CD4-positive, alpha-beta memory T cell (primary cell): ENCODE measurements around the gene C20orf96. TPM values are rescaled to one million over a fixed set of nuclear protein-coding genes. Genes with fewer than 3 reads are reported as not detected.
"Not testable (repeated sequence)": the region's sequence is repeated elsewhere in the genome, so short reads cannot be mapped to it uniquely, and the experiment has no call there.

Source experiments
- CTCF ChIA-PET: fragments of 350-600 bp; sonication (Branson Sonifier 250); formaldehyde crosslinking; loops from one replicate; lab custom pipeline; 2021; ENCODE audit warnings: inconsistent platforms; ENCODE audit not compliant: partially characterized antibody; lab: Charles Lee
- POLR2A ChIA-PET: fragments of 350-600 bp; sonication (Branson Sonifier 250); formaldehyde crosslinking; loops from one replicate; lab custom pipeline; 2021; ENCODE audit not compliant: partially characterized antibody; lab: Charles Lee
- DNase-seq, 5 donors: peaks; one replicate each; pipeline versions ENCODE4 v3.0.0 to v3.0.0-alpha.2; 2020 to 2022; ENCODE audit warnings: mixed read lengths in 1 of 5
- H3K27ac ChIP-seq: one replicate; pipeline ENCODE4 v1.7.0; 2013; ENCODE audit warnings: low read depth, low read length
- H3K27me3 ChIP-seq: 2 replicates; pipeline ENCODE4 v1.7.0; 2013; ENCODE audit warnings: mild to moderate bottlenecking, low read length, moderate library complexity; ENCODE audit not compliant: insufficient read depth
- H3K36me3 ChIP-seq: 2 replicates; pipeline ENCODE4 v1.7.0; 2013; ENCODE audit warnings: mild to moderate bottlenecking, low read length, moderate library complexity; ENCODE audit not compliant: insufficient read depth
- H3K4me1 ChIP-seq: 2 replicates; pipeline ENCODE4 v1.7.0; 2013; ENCODE audit warnings: mild to moderate bottlenecking, low read length, moderate library complexity; ENCODE audit not compliant: insufficient read depth
- H3K4me3 ChIP-seq, 2 donors: one replicate each; pipeline ENCODE4 v1.7.0; 2013; ENCODE audit warnings: low read length in 2 of 2, mild to moderate bottlenecking in 1 of 2
- H3K9me3 ChIP-seq, 2 donors: one replicate each; pipeline ENCODE4 v1.7.0; 2013; ENCODE audit warnings: low read length in 2 of 2, control low read depth in 1 of 2; ENCODE audit not compliant: control insufficient read depth in 1 of 2
- H3K27ac Mint-ChIP-seq, 7 donors: one replicate each; pipeline ENCODE4 v1.8.0; 2020 to 2021; ENCODE audit warnings: mixed read lengths in 7 of 7, mild to moderate bottlenecking in 6 of 7, inconsistent platforms in 3 of 7, moderate library complexity in 3 of 7
- H3K27me3 Mint-ChIP-seq, 2 donors: one replicate each; pipeline ENCODE4 v1.8.0; 2020 to 2021; ENCODE audit warnings: mixed read lengths in 2 of 2
- H3K36me3 Mint-ChIP-seq, 2 donors: one replicate each; pipeline ENCODE4 v1.8.0; 2020 to 2021; ENCODE audit warnings: mixed read lengths in 2 of 2, inconsistent platforms in 1 of 2, mild to moderate bottlenecking in 1 of 2
- H3K4me1 Mint-ChIP-seq, 4 donors: one replicate each; pipeline ENCODE4 v1.8.0; 2020 to 2021; ENCODE audit warnings: mixed read lengths in 4 of 4, mild to moderate bottlenecking in 1 of 4
- H3K4me3 Mint-ChIP-seq, 8 donors: one replicate each; pipeline ENCODE4 v1.8.0; 2020 to 2021; ENCODE audit warnings: mixed read lengths in 8 of 8, mild to moderate bottlenecking in 7 of 8, moderate library complexity in 6 of 8, inconsistent platforms in 3 of 8
- H3K9me3 Mint-ChIP-seq, 8 donors: one replicate each; pipeline ENCODE4 v1.8.0; 2020 to 2021; ENCODE audit warnings: mixed read lengths in 8 of 8, mild to moderate bottlenecking in 5 of 8, inconsistent platforms in 3 of 8, moderate library complexity in 1 of 8
- intact Hi-C: fragments of 100-400 bp; cut with micrococcal nuclease; formaldehyde crosslinking; loops from one replicate; pipeline ENCODE4 v1.15.1; 2023
- polyA plus RNA-seq, 2 donors: library from polyadenylated mRNA; unstranded; fragments of 300-500 nt; fragmentation: Illumina TruSeq; gene quantifications; one replicate each; pipeline ENCODE4 v1.2.3, GENCODE V29; 2021
- total RNA-seq, 2 experiments: library from RNA; stranded (reverse); gene quantifications; one replicate each; pipeline ENCODE4 v1.2.3, GENCODE V29; 2021

The C20orf96 gene
- total and polyA plus RNA-seq, 4 experiments from 2014 or later = 0.25 to 2.5 (median 1.1) TPM

- peak overlapping the region in 5 of 7 donors; percentile 36 to 84 (median 77) for H3K27ac Mint-ChIP-seq
- peak overlapping the region; percentile 68 to 82 (median 74) for H3K4me3 Mint-ChIP-seq
- Histone ChIP-seq H3K4me1 (peaks cover 20% of the 10 kb centered on the region), H3K4me3 (peak overlapping the region in 1 of 2 donors; percentile 19), H3K9me3 (no peaks in the 10 kb centered on the region), H3K36me3 (no peaks in the 10 kb centered on the region), H3K27me3 (no peaks in the 10 kb centered on the region), H3K27ac (no peak overlapping the region)
- no peaks in the 10 kb centered on the region for H3K36me3 Mint-ChIP-seq
- H3K4me1 Mint-ChIP-seq = peaks cover 9 to 26% (median 16%) of the 10 kb centered on the region in 4 donors
- H3K9me3 Mint-ChIP-seq = no peaks in the 10 kb centered on the region
- ChIA-PET POLR2A (no interaction called here), CTCF (interaction anchor here (1.0 to 1.2 kb wide), 3 partner anchors 12 to 93 kb away, joined by 3 to 6 read pairs (median 4); no protein-coding TSS in a partner anchor)
- H3K27me3 Mint-ChIP-seq = peaks cover 0 to 3% of the 10 kb centered on the region in 2 donors
- intact Hi-C loops = no loop called here
- DNase-seq = no peak
Measured at GRCh38 chr20:237929-238328, 52.6 kb downstream of the C20orf96 start.

DNA sequence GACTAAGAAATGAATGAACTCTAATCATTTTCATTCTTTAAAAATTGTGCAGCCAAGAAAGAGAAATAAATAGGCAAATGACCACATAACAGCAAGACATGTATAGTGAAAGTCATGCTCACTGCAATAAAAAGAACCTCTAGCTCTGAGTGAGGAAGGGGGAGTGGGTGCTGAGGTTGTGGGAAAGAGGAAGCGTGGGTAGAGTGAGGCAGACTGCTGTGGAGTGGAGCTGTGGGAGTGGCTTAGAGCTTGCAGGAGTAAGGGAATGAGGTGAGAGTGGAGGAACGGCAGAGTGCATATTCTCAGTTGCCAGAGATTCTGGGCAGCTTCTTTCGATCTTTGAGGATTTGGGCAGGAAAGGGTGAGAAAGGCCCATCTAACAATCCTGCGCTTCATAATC lies 53.1 kb downstream of the C20orf96 start:
- no peaks in the 10 kb centered on the region for H3K36me3 ChIP-seq
- H3K27me3 Mint-ChIP-seq = peaks cover 0 to 3% of the 10 kb centered on the region in 2 donors
- H3K9me3 ChIP-seq = no peaks in the 10 kb centered on the region
- H3K36me3 Mint-ChIP-seq = no peaks in the 10 kb centered on the region
- peak overlapping the region in 1 of 2 donors; percentile 19 for H3K4me3 ChIP-seq
- ChIA-PET POLR2A (interaction anchor here (1.0 kb wide), 1 partner anchor 10 kb away, joined by 5 read pairs; no protein-coding TSS in a partner anchor), CTCF (interaction anchor here (1.0 to 1.2 kb wide), 3 partner anchors 11 to 93 kb away, joined by 3 to 6 read pairs (median 4); no protein-coding TSS in a partner anchor)
- H3K4me1 Mint-ChIP-seq = peaks cover 9 to 26% (median 16%) of the 10 kb centered on the region in 4 donors
- peak overlapping the region; percentile 68 to 82 (median 74) for H3K4me3 Mint-ChIP-seq
- H3K4me1 ChIP-seq = peaks cover 20% of the 10 kb centered on the region
- H3K27me3 ChIP-seq = no peaks in the 10 kb centered on the region
- H3K9me3 Mint-ChIP-seq = no peaks in the 10 kb centered on the region
- intact Hi-C loops = no loop called here
- no peak overlapping the region for H3K27ac ChIP-seq
- no peak for DNase-seq
- peak overlapping the region in 6 of 7 donors; percentile 36 to 84 (median 76) for H3K27ac Mint-ChIP-seq

DNA sequence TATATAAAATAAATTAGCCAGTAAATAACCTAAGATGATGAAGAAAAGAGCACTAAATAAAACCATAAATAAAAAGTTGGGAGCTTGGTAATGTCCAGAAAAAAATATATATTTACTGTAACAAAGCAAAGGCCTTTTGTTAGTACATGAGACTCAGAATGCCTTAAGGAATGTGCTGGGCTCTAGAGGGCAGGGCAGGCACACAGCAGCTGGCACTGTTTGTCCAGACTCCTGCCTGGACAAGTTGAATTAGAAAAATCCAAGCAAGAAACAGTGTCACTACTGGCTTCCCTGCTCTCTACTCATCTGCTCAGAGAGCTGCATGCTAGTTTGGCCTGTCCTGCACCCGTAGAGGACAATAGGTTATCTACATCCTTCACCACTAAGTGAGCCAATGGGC lies 54.7 kb downstream of the C20orf96 start:
- no peaks in the 10 kb centered on the region for H3K36me3 Mint-ChIP-seq
- peak overlapping the region in 2 of 7 donors; percentile 1 to 59 for H3K27ac Mint-ChIP-seq
- Histone ChIP-seq H3K4me1 (peaks cover 20% of the 10 kb centered on the region), H3K27me3 (no peaks in the 10 kb centered on the region), H3K9me3 (no peaks in the 10 kb centered on the region), H3K36me3 (no peaks in the 10 kb centered on the region), H3K27ac (no peak overlapping the region), H3K4me3 (no peak overlapping the region)
- no peak overlapping the region for H3K4me3 Mint-ChIP-seq
- no peaks in the 10 kb centered on the region for H3K27me3 Mint-ChIP-seq
- intact Hi-C loops = no loop called here
- CTCF ChIA-PET = no interaction called here
- POLR2A ChIA-PET = no interaction called here
- H3K4me1 Mint-ChIP-seq = peaks cover 9 to 26% (median 16%) of the 10 kb centered on the region in 4 donors
- DNase-seq = no peak
- no peaks in the 10 kb centered on the region for H3K9me3 Mint-ChIP-seq

DNA sequence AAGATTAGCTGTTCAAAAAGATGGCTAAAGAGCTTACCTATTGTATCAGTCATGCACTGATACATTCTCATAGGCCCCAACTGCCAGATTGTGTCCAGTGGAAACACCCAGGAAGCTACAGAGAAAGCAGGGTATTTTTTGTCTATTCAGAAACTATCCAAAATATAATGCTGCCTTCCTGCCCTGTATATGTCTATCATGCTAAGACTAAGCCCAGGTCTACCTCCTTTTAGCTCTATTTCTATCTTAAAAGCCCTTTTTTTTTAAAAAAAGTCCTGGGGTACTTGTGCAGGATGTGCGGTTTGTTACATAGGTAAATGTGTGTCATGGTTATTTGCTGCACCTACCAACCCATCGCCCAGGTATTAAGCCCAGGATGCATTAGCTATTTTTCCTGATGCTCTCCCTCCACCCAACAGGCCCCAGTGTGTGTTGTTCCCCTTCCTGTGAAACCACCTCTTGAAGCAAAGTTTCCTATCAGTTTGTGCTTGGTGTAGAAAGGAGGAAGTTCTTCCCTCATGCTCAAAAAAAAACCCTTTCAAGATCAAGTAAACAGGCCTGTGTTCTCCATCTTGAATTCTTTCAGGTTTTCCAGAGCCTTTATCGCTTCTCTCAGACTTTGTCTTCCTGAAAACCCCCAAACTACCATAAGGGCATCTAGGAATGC lies 63.0 kb downstream of the C20orf96 start:
- H3K4me1 Mint-ChIP-seq = peaks cover 4 to 18% (median 13%) of the 10 kb centered on the region in 4 donors
- H3K27me3 ChIP-seq = no peaks in the 10 kb centered on the region
- no peaks in the 10 kb centered on the region for H3K9me3 ChIP-seq
- peak overlapping the region in 6 of 7 donors; percentile 14 to 70 (median 44) for H3K27ac Mint-ChIP-seq
- no peaks in the 10 kb centered on the region for H3K36me3 ChIP-seq
- H3K27ac ChIP-seq = no peak overlapping the region
- peak in 1 of 5 donors; percentile 10 for DNase-seq
- CTCF ChIA-PET = interaction anchor here (1.1 to 1.3 kb wide), 2 partner anchors 11 to 39 kb away, joined by 3 to 4 read pairs; no protein-coding TSS in a partner anchor
- H3K9me3 Mint-ChIP-seq = peaks cover 0 to 5% (median 0%) of the 10 kb centered on the region in 8 donors
- H3K4me1 ChIP-seq = peaks cover 10% of the 10 kb centered on the region
- POLR2A ChIA-PET = interaction anchor here (0.9 to 1.3 kb wide), 3 partner anchors 10 to 98 kb away, joined by 3 to 5 read pairs (median 4); partner anchors contain the start of genes SOX12 and ZCCHC3
- H3K27me3 Mint-ChIP-seq = peaks cover 6 to 8% of the 10 kb centered on the region in 2 donors
- H3K4me3 Mint-ChIP-seq = no peak overlapping the region
- intact Hi-C loops = no loop called here
- no peak overlapping the region for H3K4me3 ChIP-seq
- no peaks in the 10 kb centered on the region for H3K36me3 Mint-ChIP-seq

DNA sequence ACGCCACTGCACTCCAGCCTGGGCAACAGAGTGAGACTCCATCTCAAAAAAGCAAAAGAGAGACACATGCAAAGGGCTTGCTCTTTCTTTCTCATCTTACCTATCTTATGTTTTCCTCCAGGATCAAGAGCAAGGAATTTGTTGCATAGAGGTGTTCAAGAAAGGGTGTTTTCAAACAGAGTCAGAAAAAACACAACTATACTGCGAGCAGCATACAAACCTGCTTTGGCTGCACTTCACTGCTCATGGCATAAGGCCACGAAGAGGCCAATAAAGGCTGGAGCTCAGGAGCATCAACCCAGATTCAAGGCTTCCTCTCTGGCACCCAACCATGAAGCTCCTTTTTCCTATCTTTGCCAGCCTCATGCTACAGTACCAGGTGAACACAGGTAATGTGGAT lies 63.6 kb downstream of the C20orf96 start, which contains the start of gene DEFB129:
DEFB129 (plus strand) TSS at position 301 of the 400 bp plus-strand sequence; CDS start at position 332, 31 bp downstream.
- H3K4me1 Mint-ChIP-seq = peaks cover 4 to 18% (median 13%) of the 10 kb centered on the region in 4 donors
- intact Hi-C loops = no loop called here
- Histone ChIP-seq H3K27ac (no peak within 1 kb of the TSS), H3K4me3 (no peak within 1 kb of the TSS), H3K36me3 (no peaks in the 10 kb centered on the region), H3K9me3 (no peaks in the 10 kb centered on the region), H3K4me1 (peaks cover 10% of the 10 kb centered on the region), H3K27me3 (no peaks in the 10 kb centered on the region)
- peaks cover 0 to 5% (median 0%) of the 10 kb centered on the region in 8 donors for H3K9me3 Mint-ChIP-seq
- ChIA-PET POLR2A (interaction anchor here (1.1 to 1.3 kb wide), 2 partner anchors 10 to 70 kb away, joined by 3 to 5 read pairs; partner anchors contain the start of gene ZCCHC3), CTCF (interaction anchor here (1.1 to 1.3 kb wide), 2 partner anchors 11 to 39 kb away, joined by 3 to 4 read pairs; no protein-coding TSS in a partner anchor)
- no peaks in the 10 kb centered on the region for H3K36me3 Mint-ChIP-seq
- DNase-seq = no peak
- peaks cover 6 to 8% of the 10 kb centered on the region in 2 donors for H3K27me3 Mint-ChIP-seq
- H3K4me3 Mint-ChIP-seq = no peak within 1 kb of the TSS
- H3K27ac Mint-ChIP-seq = peak within 1 kb of the TSS in 6 of 7 donors; percentile 14 to 70 (median 44)

DNA sequence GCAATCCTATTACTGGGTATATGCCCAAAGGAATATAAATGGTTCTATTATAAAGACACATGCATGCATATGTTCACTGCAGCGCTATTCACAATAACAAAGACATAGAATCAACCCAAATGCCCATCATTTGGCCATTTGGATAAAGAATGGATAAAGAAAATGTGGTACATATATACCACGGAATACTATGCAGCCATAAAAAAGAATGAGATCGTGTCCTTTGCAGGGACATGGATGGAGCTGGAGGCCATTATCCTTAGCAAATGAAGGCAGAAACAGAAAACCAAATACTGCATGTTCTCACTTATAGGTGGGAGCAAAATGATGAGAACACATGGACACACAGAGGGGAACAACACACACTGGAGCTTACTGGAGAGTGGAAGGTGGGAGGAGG lies 64.7 kb downstream of the C20orf96 start:
- H3K4me3 ChIP-seq, H3K36me3 ChIP-seq, H3K27ac Mint-ChIP-seq, H3K36me3 Mint-ChIP-seq, H3K4me1 ChIP-seq, POLR2A ChIA-PET, H3K27ac ChIP-seq, H3K4me3 Mint-ChIP-seq, DNase-seq, H3K9me3 Mint-ChIP-seq, H3K27me3 Mint-ChIP-seq, H3K9me3 ChIP-seq, H3K27me3 ChIP-seq, intact Hi-C loops: not testable (repeated sequence)
- H3K4me1 Mint-ChIP-seq = peaks cover 4 to 18% (median 13%) of the 10 kb centered on the region in 4 donors
- CTCF ChIA-PET = interaction anchor here (0.9 to 1.0 kb wide), 2 partner anchors 12 to 33 kb away, joined by 3 read pairs; no protein-coding TSS in a partner anchor

- H3K4me3 Mint-ChIP-seq = no peak overlapping the region
- no peak overlapping the region for H3K27ac ChIP-seq
- peaks cover 23 to 35% of the 10 kb centered on the region in 2 donors for H3K27me3 Mint-ChIP-seq
- CTCF ChIA-PET = no interaction called here
- no peaks in the 10 kb centered on the region for H3K36me3 ChIP-seq
- no peaks in the 10 kb centered on the region for H3K36me3 Mint-ChIP-seq
- H3K27me3 ChIP-seq = peaks cover 3% of the 10 kb centered on the region
- no peak overlapping the region for H3K4me3 ChIP-seq
- POLR2A ChIA-PET = no interaction called here
- H3K4me1 Mint-ChIP-seq = no peaks in the 10 kb centered on the region
- no peaks in the 10 kb centered on the region for H3K9me3 ChIP-seq
- intact Hi-C loops = no loop called here
- H3K9me3 Mint-ChIP-seq = peaks cover 0 to 5% (median 0%) of the 10 kb centered on the region in 8 donors
- no peak overlapping the region for H3K27ac Mint-ChIP-seq
- no peak for DNase-seq
- H3K4me1 ChIP-seq = no peaks in the 10 kb centered on the region
Measured at GRCh38 chr20:221258-221830, 69.2 kb downstream of the C20orf96 start.
